K562 (cell line): Measurements from ENCODE around the gene CHST8. TPM values are rescaled to one million over a fixed set of nuclear protein-coding genes. Genes with fewer than 3 reads are reported as not detected.
"Not testable (repeated sequence)": the region's sequence is repeated elsewhere in the genome, so short reads cannot be mapped to it uniquely, and the experiment has no call there.

Experiments
- ATAC-seq: fragments of 200-7000 bp; cut with Tn5 transposase; 3 replicates; pipeline ENCODE4 v1.9.1; 2020; ENCODE audit warnings: moderate library complexity
- BruUV-seq: library from RNA; stranded (reverse); fragments of 400-500 nt; replicated peaks from 2 replicates; lab custom pipeline; 2021; lab: Mats Ljungman, UMichigan
- CTCF ChIA-PET: fragments of 300-600 bp; formaldehyde crosslinking; extraction: SDS; loops from one replicate; lab custom pipeline; 2021; ENCODE audit warnings: low intra/inter-chr PET ratio; lab: Yijun Ruan, JAX
- POLR2A ChIA-PET: fragments of 300-600, 350-650 bp; sonication (Branson Sonifier 250); formaldehyde crosslinking; extraction: SDS; loops from one replicate; lab custom pipeline; 2021; ENCODE audit warnings: antibody characterized with exemption, inconsistent platforms; lab: Yijun Ruan, JAX
- DNase-seq, 4 experiments: peaks; one replicate each; pipeline versions ENCODE4 v3.0.0 to v3.0.0-alpha.2; 2011 to 2018; ENCODE audit warnings: low spot score in 3 of 4, mixed read lengths in 3 of 4; ENCODE audit errors: extremely low read depth in 1 of 4
- FAIRE-seq: peaks from 2 replicates; lab custom pipeline; 2011; peaks lifted over from hg19 to GRCh38; lab: Jason Lieb, UNC
- H2AFZ ChIP-seq: 2 replicates; pipeline ENCODE4 v1.6.0; 2011; ENCODE audit warnings: low read depth, low read length, control low read depth, inconsistent platforms
- H3K27ac ChIP-seq: fragments of 200-600 bp; 3 replicates; pipeline ENCODE4 v1.8.0; 2011; ENCODE audit warnings: low read depth, mild to moderate bottlenecking, control low read depth, inconsistent platforms, low read length, moderate library complexity, mixed read lengths; ENCODE audit errors: extremely low read depth
- H3K27me3 ChIP-seq, 2 experiments: fragments of 300-600 bp in 1 of 2; 2 replicates in 1 of 2; 3 replicates in 1 of 2; pipeline versions ENCODE4 v1.6.0 to v1.8.0; 2011; ENCODE audit warnings: inconsistent platforms in 2 of 2, low read length in 2 of 2, mild to moderate bottlenecking in 1 of 2, mixed read lengths in 1 of 2, moderate library complexity in 1 of 2; ENCODE audit not compliant: control insufficient read depth in 2 of 2, insufficient read depth in 2 of 2
- H3K36me3 ChIP-seq: fragments of 300-600 bp; 3 replicates; pipeline ENCODE4 v1.8.0; 2011; ENCODE audit warnings: mild to moderate bottlenecking, low read length, inconsistent platforms; ENCODE audit not compliant: control insufficient read depth, insufficient read depth
- H3K4me1 ChIP-seq, 2 experiments: fragments of 200-600 bp in 1 of 2; replicated peaks in 1 of 2; 2 replicates in 1 of 2; 3 replicates in 1 of 2; pipeline versions ENCODE4 v1.5.1 to v1.8.0; 2011; ENCODE audit warnings: inconsistent platforms in 2 of 2, low read length in 2 of 2, mild to moderate bottlenecking in 1 of 2, mixed read lengths in 1 of 2, moderate library complexity in 1 of 2; ENCODE audit not compliant: control insufficient read depth in 2 of 2, insufficient read depth in 2 of 2
- H3K4me2 ChIP-seq: 2 replicates; pipeline ENCODE4 v1.6.1; 2011; ENCODE audit warnings: low read length, control low read depth, inconsistent platforms, mixed read lengths; ENCODE audit not compliant: insufficient read depth
- H3K4me3 ChIP-seq: fragments of 200-600 bp; sonication (generic), shearing (Covaris generic); 2 replicates; pipeline ENCODE4 v1.5.1; 2016; ENCODE audit warnings: control low read depth, inconsistent platforms
- H3K79me2 ChIP-seq: fragments of 200-600 bp; 3 replicates; pipeline ENCODE4 v1.8.0; 2011; ENCODE audit warnings: low read length, inconsistent platforms; ENCODE audit not compliant: control insufficient read depth, insufficient read depth
- H3K9ac ChIP-seq, 2 experiments: 2 replicates each; pipeline versions ENCODE4 v1.6.0 to v1.6.1; 2011; ENCODE audit warnings: low read depth in 2 of 2, low read length in 2 of 2, control low read depth in 1 of 2, inconsistent platforms in 1 of 2, mild to moderate bottlenecking in 1 of 2, mixed read lengths in 1 of 2; ENCODE audit not compliant: insufficient read depth in 1 of 2
- H3K9me1 ChIP-seq: one replicate; pipeline ENCODE4 v1.6.0; 2011; ENCODE audit warnings: inconsistent platforms, mild to moderate bottlenecking, low read length, moderate library complexity; ENCODE audit not compliant: control insufficient read depth, insufficient read depth
- H3K9me3 ChIP-seq: replicated peaks from 2 replicates; pipeline ENCODE4 v1.5.1; 2011; ENCODE audit warnings: low read depth, low read length, inconsistent platforms; ENCODE audit not compliant: control insufficient read depth, insufficient read depth
- H4K20me1 ChIP-seq: replicated peaks from 2 replicates; pipeline ENCODE4 v1.6.1; 2011; ENCODE audit warnings: low read length, inconsistent platforms, mixed read lengths; ENCODE audit not compliant: control insufficient read depth, insufficient read depth
- ESRRA ChIP-seq: fragments of 450-650 bp; IDR thresholded peaks from 2 replicates; pipeline ENCODE4 v1.6.1; 2014; ENCODE audit warnings: low read depth, mild to moderate bottlenecking, moderate library complexity, borderline replicate concordance
- GTF2A2 ChIP-seq: IDR thresholded peaks from 2 replicates; pipeline ENCODE4 v1.6.1; 2016; ENCODE audit warnings: mild to moderate bottlenecking, missing genetic modification characterization, missing compliant biosample characterization
- IRF9 ChIP-seq: fragments of 450-650 bp; IDR thresholded peaks from 2 replicates; pipeline ENCODE4 v1.6.1; 2016; ENCODE audit warnings: missing biosample characterization, missing genetic modification characterization
- NR4A1 ChIP-seq, 2 experiments: fragments of 250-450 bp in 1 of 2; fragments of 450-650 bp in 1 of 2; sonication (Bioruptor Pico) in 1 of 2; IDR thresholded peaks; 2 replicates each; pipeline versions ENCODE4 v1.4.0 to v1.6.1; 2016 to 2020; ENCODE audit warnings: mild to moderate bottlenecking in 2 of 2, missing compliant biosample characterization in 1 of 2, missing genetic modification characterization in 1 of 2, moderate library complexity in 1 of 2
- PYGO2 ChIP-seq: fragments of 450-650 bp; IDR thresholded peaks from 2 replicates; pipeline ENCODE4 v1.6.1; 2016; ENCODE audit warnings: mild to moderate bottlenecking, missing genetic modification characterization, moderate library complexity, missing compliant biosample characterization
- YY1 ChIP-seq, 3 experiments: IDR thresholded peaks; 2 replicates each; pipeline ENCODE4 v1.6.1; 2011; ENCODE audit warnings: low read length in 2 of 3, mild to moderate bottlenecking in 2 of 3, moderate library complexity in 2 of 3, borderline replicate concordance in 1 of 3, control low read depth in 1 of 3, low read depth in 1 of 3; ENCODE audit not compliant: insufficient read depth in 3 of 3, insufficient replicate concordance in 2 of 3, control insufficient read depth in 1 of 3, insufficient read length in 1 of 3; ENCODE audit errors: extremely low read depth in 1 of 3
- ZKSCAN8 ChIP-seq: fragments of 200-800 bp; sonication (Bioruptor generic); IDR thresholded peaks from 2 replicates; pipeline ENCODE4 v1.6.1; 2016; ENCODE audit warnings: missing genetic modification characterization, missing compliant biosample characterization
- ZNF644 ChIP-seq: fragments of 200-800 bp; sonication (Bioruptor generic); IDR thresholded peaks from 2 replicates; pipeline ENCODE4 v1.6.1; 2016; ENCODE audit warnings: low read depth, missing genetic modification characterization, missing compliant biosample characterization
- WGBS: fragments of 100-300 bp; shearing (Covaris generic); methylation state at CpG from one replicate; pipeline ENCODE4 v1.1.6; 2016; ENCODE audit warnings: low coverage, mixed read lengths; ENCODE audit not compliant: insufficient coverage; ENCODE audit errors: missing lambda C conversion rate; 5-methylcytosine and 5-hydroxymethylcytosine counted together
- in situ Hi-C: fragments of 300-500 bp; cut with MboI; formaldehyde crosslinking; loops from 4 replicates; pipeline ENCODE4 v1.15.0; 2018; ENCODE audit warnings: inconsistent platforms, mixed read lengths
- intact Hi-C: fragments of 100-400 bp; cut with micrococcal nuclease; formaldehyde crosslinking; loops from 2 replicates; pipeline ENCODE4 v1.14.2; 2022
- polyA plus RNA-seq, 8 experiments: library from polyadenylated mRNA; depleted of rRNA in 4 of 8; stranded (reverse) in 5 of 8; unstranded in 3 of 8; fragments of >200 nt; fragmentation: Nextera tagmentation in 2 of 8; fragmentation: Illumina TruSeq in 1 of 8; extraction: Ambion mirVana in 2 of 8; extraction: Trizol in 1 of 8; gene quantifications; 2 replicates each; pipeline versions ENCODE4 v1.2.1 to v1.2.3, GENCODE V29; 2011 to 2014; ENCODE audit warnings: inconsistent platforms in 1 of 8, missing spikeins in 1 of 8
- total RNA-seq, 7 experiments: library from RNA; depleted of rRNA in 6 of 7; stranded (reverse); fragments of >200 nt in 6 of 7; fragmentation: Illumina TruSeq in 2 of 7; extraction: Trizol in 2 of 7; gene quantifications; 2 replicates each; pipeline versions ENCODE4 v1.2.1 to v1.2.3, GENCODE V29; 2011 to 2021; ENCODE audit warnings: low replicate concordance in 1 of 7
- TF ChIP-seq, protein P1 (sequence below): fragments of 450-650 bp; IDR thresholded peaks from 2 replicates; pipeline ENCODE4 v1.6.1; 2017; ENCODE audit warnings: antibody characterized with exemption, mild to moderate bottlenecking
- TF ChIP-seq, protein P2 (sequence below), 2 experiments: fragments of 200-800 bp in 1 of 2; sonication (Bioruptor generic) in 1 of 2; sonication (generic) in 1 of 2; formaldehyde crosslinking in 1 of 2; IDR thresholded peaks in 1 of 2; conservative IDR thresholded peaks in 1 of 2; 2 replicates each; pipeline versions ENCODE4 v1.5.0 to v1.6.1; 2016 to 2020; ENCODE audit warnings: missing compliant biosample characterization in 1 of 2, missing genetic modification characterization in 1 of 2, missing genetic modification reagents in 1 of 2
- TF ChIP-seq, protein P3 (sequence below): fragments of 450-650 bp; conservative IDR thresholded peaks from 2 replicates; pipeline ENCODE4 v1.6.1; 2016; ENCODE audit warnings: missing genetic modification characterization, low read depth, mild to moderate bottlenecking, control low read depth, missing compliant biosample characterization

The CHST8 gene
- total and polyA plus RNA-seq, 9 of the 15 experiments (the other 6 are each of a cell fraction or from before 2014, with no cell fraction given), result 0.11 TPM; not detected in 8

DNA sequence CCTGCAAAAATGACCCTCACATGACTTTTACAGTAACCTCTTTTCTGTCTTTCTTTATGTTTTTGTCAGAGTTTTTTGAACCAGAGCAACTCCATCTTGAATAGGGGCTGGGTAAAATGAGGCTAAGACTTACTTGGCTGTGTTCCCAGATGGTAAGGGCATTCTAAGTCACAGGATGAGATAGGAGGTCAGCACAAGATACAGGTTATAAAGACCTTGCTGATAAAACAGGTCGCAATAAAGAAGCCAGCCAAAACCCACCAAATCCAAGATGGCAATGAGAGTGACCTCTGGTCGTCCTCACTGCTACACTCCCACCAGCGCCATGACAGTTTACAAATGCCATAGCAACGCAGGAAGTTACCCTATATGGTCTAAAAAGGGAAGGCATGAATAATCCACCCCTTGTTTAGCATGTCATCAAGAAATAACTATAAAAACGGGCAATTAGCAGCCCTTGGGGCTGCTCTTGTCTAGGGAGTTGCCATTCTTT, 15.9 kb upstream of the CHST8 start:
- DNase-seq; H3K27me3 ChIP-seq; FAIRE-seq; H3K79me2 ChIP-seq; intact Hi-C loops; POLR2A ChIA-PET; H3K4me2 ChIP-seq; H4K20me1 ChIP-seq; H3K9me3 ChIP-seq; ATAC-seq; H3K36me3 ChIP-seq; H3K27ac ChIP-seq; H3K9me1 ChIP-seq; H3K4me1 ChIP-seq; H2AFZ ChIP-seq; CTCF ChIA-PET; BruUV-seq; H3K4me3 ChIP-seq; H3K9ac ChIP-seq; in situ Hi-C loops; TF ChIP-seq NR4A1 (CRISPR knock-in tag; IDR thresholded peaks at IDR 0.05): not testable (repeated sequence)
- 0% methylated on average over 5 of the region's 5 CpGs for whole genome bisulfite sequencing
- TF ChIP-seq, protein P1, sequence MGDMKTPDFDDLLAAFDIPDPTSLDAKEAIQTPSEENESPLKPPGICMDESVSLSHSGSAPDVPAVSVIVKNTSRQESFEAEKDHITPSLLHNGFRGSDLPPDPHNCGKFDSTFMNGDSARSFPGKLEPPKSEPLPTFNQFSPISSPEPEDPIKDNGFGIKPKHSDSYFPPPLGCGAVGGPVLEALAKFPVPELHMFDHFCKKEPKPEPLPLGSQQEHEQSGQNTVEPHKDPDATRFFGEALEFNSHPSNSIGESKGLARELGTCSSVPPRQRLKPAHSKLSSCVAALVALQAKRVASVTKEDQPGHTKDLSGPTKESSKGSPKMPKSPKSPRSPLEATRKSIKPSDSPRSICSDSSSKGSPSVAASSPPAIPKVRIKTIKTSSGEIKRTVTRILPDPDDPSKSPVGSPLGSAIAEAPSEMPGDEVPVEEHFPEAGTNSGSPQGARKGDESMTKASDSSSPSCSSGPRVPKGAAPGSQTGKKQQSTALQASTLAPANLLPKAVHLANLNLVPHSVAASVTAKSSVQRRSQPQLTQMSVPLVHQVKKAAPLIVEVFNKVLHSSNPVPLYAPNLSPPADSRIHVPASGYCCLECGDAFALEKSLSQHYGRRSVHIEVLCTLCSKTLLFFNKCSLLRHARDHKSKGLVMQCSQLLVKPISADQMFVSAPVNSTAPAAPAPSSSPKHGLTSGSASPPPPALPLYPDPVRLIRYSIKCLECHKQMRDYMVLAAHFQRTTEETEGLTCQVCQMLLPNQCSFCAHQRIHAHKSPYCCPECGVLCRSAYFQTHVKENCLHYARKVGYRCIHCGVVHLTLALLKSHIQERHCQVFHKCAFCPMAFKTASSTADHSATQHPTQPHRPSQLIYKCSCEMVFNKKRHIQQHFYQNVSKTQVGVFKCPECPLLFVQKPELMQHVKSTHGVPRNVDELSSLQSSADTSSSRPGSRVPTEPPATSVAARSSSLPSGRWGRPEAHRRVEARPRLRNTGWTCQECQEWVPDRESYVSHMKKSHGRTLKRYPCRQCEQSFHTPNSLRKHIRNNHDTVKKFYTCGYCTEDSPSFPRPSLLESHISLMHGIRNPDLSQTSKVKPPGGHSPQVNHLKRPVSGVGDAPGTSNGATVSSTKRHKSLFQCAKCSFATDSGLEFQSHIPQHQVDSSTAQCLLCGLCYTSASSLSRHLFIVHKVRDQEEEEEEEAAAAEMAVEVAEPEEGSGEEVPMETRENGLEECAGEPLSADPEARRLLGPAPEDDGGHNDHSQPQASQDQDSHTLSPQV, result 0 out of 2 replicates have a peak, but pooled peaks have one; percentile 24
- TF ChIP-seq ESRRA, result peak; percentile 68; the same call in 1 of the 2 replicates
- TF ChIP-seq GTF2A2 (tag), result peak; percentile 78
- peak in 1 of 3 experiments; percentile 57 for TF ChIP-seq YY1 (IDR thresholded peaks at IDR 0.05; ENCODE audit: borderline replicate concordance in 1 of 3, control insufficient read depth in 1 of 3, extremely low read depth in 1 of 3, insufficient read depth in 3 of 3, insufficient read length in 1 of 3, insufficient replicate concordance in 2 of 3, low read depth in 1 of 3, low read length in 2 of 3)
- TF ChIP-seq PYGO2 (tag), result peak; percentile 63; the same call in 1 of the 2 replicates
- TF ChIP-seq, protein P2, sequence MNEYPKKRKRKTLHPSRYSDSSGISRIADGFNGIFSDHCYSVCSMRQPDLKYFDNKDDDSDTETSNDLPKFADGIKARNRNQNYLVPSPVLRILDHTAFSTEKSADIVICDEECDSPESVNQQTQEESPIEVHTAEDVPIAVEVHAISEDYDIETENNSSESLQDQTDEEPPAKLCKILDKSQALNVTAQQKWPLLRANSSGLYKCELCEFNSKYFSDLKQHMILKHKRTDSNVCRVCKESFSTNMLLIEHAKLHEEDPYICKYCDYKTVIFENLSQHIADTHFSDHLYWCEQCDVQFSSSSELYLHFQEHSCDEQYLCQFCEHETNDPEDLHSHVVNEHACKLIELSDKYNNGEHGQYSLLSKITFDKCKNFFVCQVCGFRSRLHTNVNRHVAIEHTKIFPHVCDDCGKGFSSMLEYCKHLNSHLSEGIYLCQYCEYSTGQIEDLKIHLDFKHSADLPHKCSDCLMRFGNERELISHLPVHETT (CRISPR knock-in tag; conservative IDR thresholded peaks at IDR 0.05 in 1 of 2, IDR thresholded peaks at IDR 0.05 in 1 of 2), result peak in 1 of 2 experiments; percentile 83; a peak in 2 of 4 replicates
- peak; percentile 42; the same call in 1 of the 2 replicates for TF ChIP-seq ZKSCAN8 (CRISPR knock-in tag)
- peak; percentile 69 for TF ChIP-seq IRF9
- TF ChIP-seq, protein P3, sequence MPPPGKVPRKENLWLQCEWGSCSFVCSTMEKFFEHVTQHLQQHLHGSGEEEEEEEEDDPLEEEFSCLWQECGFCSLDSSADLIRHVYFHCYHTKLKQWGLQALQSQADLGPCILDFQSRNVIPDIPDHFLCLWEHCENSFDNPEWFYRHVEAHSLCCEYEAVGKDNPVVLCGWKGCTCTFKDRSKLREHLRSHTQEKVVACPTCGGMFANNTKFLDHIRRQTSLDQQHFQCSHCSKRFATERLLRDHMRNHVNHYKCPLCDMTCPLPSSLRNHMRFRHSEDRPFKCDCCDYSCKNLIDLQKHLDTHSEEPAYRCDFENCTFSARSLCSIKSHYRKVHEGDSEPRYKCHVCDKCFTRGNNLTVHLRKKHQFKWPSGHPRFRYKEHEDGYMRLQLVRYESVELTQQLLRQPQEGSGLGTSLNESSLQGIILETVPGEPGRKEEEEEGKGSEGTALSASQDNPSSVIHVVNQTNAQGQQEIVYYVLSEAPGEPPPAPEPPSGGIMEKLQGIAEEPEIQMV, result 0 out of 2 replicates have a peak, but pooled peaks have one; percentile 22
- TF ChIP-seq NR4A1 (tag; IDR thresholded peaks at IDR 0.05), result peak; percentile 84
- peak; percentile 86 for TF ChIP-seq ZNF644 (tag)
